ENCODE data around the gene TJP2. TPM values are rescaled to one million over a fixed set of nuclear protein-coding genes. Genes with fewer than 3 reads are reported as not detected.

Gene TJP2
- total and polyA plus RNA-seq, 10 of the 15 experiments (the other 5 are each of a cell fraction or from before 2014, with no cell fraction given), result 6.4 to 59.9 (median 29.7) TPM

DNA sequence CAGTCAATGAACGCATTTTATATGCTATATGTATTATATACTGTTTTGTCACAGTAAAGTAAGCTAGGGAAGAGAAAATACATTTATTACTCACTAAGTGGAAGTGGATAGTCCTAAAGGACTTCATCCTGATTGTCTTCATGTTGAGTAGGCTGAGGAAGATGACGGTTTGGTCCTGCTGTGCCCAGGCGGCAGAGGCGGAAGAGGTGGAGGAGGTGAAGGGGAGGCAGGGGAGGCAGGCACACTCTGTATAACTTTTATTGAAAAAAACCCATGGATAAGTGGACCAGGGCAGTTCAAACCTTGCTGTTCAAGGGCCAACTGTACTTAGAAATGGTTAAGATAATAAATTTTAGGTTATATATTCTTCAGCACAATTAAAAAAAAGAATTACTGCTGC, 28.5 kb downstream of the TJP2 start:
- ATAC-seq, result no peak
- TF ChIP-seq WRNIP1 (IDR thresholded peaks at IDR 0.05; ENCODE audit: borderline replicate concordance, low read depth, low read length) (no peak), POLR2AphosphoS5 (IDR thresholded peaks at IDR 0.05; ENCODE audit: low read length) (no peak), RAD21 (IDR thresholded peaks at IDR 0.05; ENCODE audit: insufficient read depth, low read depth, low read length) (no peak)
- TF ChIP-seq, protein P1, sequence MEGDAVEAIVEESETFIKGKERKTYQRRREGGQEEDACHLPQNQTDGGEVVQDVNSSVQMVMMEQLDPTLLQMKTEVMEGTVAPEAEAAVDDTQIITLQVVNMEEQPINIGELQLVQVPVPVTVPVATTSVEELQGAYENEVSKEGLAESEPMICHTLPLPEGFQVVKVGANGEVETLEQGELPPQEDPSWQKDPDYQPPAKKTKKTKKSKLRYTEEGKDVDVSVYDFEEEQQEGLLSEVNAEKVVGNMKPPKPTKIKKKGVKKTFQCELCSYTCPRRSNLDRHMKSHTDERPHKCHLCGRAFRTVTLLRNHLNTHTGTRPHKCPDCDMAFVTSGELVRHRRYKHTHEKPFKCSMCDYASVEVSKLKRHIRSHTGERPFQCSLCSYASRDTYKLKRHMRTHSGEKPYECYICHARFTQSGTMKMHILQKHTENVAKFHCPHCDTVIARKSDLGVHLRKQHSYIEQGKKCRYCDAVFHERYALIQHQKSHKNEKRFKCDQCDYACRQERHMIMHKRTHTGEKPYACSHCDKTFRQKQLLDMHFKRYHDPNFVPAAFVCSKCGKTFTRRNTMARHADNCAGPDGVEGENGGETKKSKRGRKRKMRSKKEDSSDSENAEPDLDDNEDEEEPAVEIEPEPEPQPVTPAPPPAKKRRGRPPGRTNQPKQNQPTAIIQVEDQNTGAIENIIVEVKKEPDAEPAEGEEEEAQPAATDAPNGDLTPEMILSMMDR (IDR thresholded peaks at IDR 0.05 in 2 of 3, conservative IDR thresholded peaks at IDR 0.05 in 1 of 3; ENCODE audit: control insufficient read depth in 2 of 3, extremely low read depth in 1 of 3, insufficient read depth in 1 of 3, low read depth in 3 of 3, low read length in 3 of 3), result no peak
- TF ChIP-seq, protein P2, sequence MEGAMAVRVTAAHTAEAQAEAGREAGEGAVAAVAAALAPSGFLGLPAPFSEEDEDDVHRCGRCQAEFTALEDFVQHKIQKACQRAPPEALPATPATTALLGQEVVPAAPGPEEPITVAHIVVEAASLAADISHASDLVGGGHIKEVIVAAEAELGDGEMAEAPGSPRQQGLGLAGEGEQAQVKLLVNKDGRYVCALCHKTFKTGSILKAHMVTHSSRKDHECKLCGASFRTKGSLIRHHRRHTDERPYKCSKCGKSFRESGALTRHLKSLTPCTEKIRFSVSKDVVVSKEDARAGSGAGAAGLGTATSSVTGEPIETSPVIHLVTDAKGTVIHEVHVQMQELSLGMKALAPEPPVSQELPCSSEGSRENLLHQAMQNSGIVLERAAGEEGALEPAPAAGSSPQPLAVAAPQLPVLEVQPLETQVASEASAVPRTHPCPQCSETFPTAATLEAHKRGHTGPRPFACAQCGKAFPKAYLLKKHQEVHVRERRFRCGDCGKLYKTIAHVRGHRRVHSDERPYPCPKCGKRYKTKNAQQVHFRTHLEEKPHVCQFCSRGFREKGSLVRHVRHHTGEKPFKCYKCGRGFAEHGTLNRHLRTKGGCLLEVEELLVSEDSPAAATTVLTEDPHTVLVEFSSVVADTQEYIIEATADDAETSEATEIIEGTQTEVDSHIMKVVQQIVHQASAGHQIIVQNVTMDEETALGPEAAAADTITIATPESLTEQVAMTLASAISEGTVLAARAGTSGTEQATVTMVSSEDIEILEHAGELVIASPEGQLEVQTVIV (IDR thresholded peaks at IDR 0.05; ENCODE audit: borderline replicate concordance, partially characterized antibody), result no peak
- SMC1A ChIA-PET (ENCODE audit: uncharacterized antibody, unreplicated experiment), result interaction anchor here (1.4 to 2.0 kb wide), 2 partner anchors 10 to 12 kb away, joined by 3 to 7 read pairs; no protein-coding TSS in a partner anchor
- H3K36me3 ChIP-seq (ENCODE audit: control insufficient read depth in 2 of 2, insufficient read depth in 2 of 2, low read length in 1 of 2), result no peaks in the 10 kb centered on the region; a peak in 2 of 4 replicates
- no peaks in the 10 kb centered on the region for H3K27me3 ChIP-seq (replicated peaks in 1 of 2; ENCODE audit: control insufficient read depth in 2 of 2, insufficient read depth in 2 of 2, low read length in 1 of 2)
- H4K20me1 ChIP-seq (ENCODE audit: control insufficient read depth, insufficient read depth), result no peaks in the 10 kb centered on the region; the same call in 1 of the 2 replicates
- DNase-seq (ENCODE audit: low read depth, low spot score), result no peak
- POLR2A ChIA-PET, result no interaction called here
- CTCF ChIA-PET, result interaction anchor here (1.0 to 2.9 kb wide), 2 partner anchors 10 to 148 kb away, joined by 4 to 17 read pairs; no protein-coding TSS in a partner anchor
- no TSS peak for BruUV-seq (replicated peaks)
- no peaks in the 10 kb centered on the region for H3K4me1 ChIP-seq (ENCODE audit: control insufficient read depth, insufficient read depth, low read length)
- whole genome bisulfite sequencing (ENCODE audit: insufficient coverage, insufficient replicate concordance, low lambda C conversion rate, missing lambda C conversion rate), result 100% methylated on average over 2 of the region's 4 CpGs
- no peaks in the 10 kb centered on the region for H3K9me3 ChIP-seq (replicated peaks; ENCODE audit: control insufficient read depth, insufficient read depth, low read length)
- in situ Hi-C loops (cut with MboI), result no loop called here
- no peak overlapping the region for H3K27ac ChIP-seq (ENCODE audit: control insufficient read depth, insufficient read depth)
- no peak overlapping the region for H3K9ac ChIP-seq (ENCODE audit: control insufficient read depth, insufficient read depth, low read length)
- H3K4me3 ChIP-seq, result no peak overlapping the region
- H3K79me2 ChIP-seq (ENCODE audit: control insufficient read depth, insufficient read depth, low read length), result peaks cover 10% of the 10 kb centered on the region
- intact Hi-C loops (cut with micrococcal nuclease; ENCODE audit: unreplicated experiment), result no loop called here
- RAD21 ChIA-PET (ENCODE audit: unreplicated experiment), result interaction anchor here (0.7 kb wide), 1 partner anchor 149 kb away, joined by 3 read pairs; no protein-coding TSS in a partner anchor
- no peak overlapping the region for H3K4me2 ChIP-seq (ENCODE audit: control insufficient read depth, insufficient read depth)
- H2AFZ ChIP-seq (ENCODE audit: control insufficient read depth, low read depth, low read length), result no peak overlapping the region
- FAIRE-seq, result no peak

Measured in GM12878 (cell line).